ENCODE measurements around the gene CBLL1.

The CBLL1 gene

DNA sequence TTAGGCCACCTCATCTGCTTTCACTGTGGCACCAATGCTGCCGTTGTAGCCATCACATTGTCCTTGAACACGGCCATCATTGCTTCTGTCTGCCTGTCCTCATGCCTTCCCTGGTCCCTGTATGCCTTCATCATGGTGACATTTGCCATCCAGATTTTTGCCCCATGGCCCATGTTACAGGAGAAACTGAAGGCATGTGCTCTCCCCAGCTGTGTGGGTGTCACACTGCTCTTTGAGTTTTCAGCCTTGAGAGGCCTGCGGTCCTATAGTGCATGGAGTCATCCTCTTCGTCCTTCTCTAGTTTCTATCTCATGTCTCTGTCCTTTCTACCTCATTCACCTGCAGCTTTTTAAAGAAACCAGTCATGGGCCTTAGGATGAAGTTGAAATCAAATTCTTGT lies 65.2 kb downstream of the CBLL1 start:
- no peak for DNase-seq (ENCODE audit: low read depth in 2 of 2, low spot score in 1 of 2)

DNA sequence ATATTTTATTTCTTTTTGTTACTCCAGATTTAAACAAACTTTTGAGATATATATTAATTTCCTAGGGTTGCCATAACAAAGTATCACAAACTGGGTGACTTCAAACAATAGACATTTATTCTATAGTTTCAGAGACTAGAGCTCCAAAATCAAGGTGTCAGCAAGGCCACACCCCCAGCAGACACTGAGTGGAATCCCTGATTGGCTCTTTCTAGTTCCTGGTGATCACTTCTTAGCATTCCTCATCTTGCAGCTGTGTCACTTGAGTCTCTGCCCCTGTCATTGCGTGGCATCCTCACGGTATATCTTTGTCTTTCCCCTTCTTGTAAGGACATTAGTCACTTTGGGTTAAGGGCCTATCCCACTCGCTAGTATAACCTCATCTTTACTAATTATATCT lies 66.7 kb downstream of the CBLL1 start:
- DNase-seq (ENCODE audit: low read depth in 2 of 2, low spot score in 1 of 2): no peak
